Activated CD4-positive, alpha-beta T cell treated with anti-CD3 and anti-CD28 coated beads, Interleukin-2, amount 10 ng/mL, durations not matched to agents 24 days and 14 days (primary cell): ENCODE measurements around the gene GSK3B. TPM values are rescaled to one million over a fixed set of nuclear protein-coding genes. Genes with fewer than 3 reads are reported as not detected.

Source experiments
- DNase-seq: peaks from one replicate; pipeline ENCODE4 v3.0.0; 2022
- H3K27ac Mint-ChIP-seq: one replicate; pipeline ENCODE4 v1.8.0; 2022; ENCODE audit warnings: mild to moderate bottlenecking, mixed read lengths
- H3K27me3 Mint-ChIP-seq: one replicate; pipeline ENCODE4 v1.8.0; 2022; ENCODE audit warnings: mixed read lengths
- H3K36me3 Mint-ChIP-seq: one replicate; pipeline ENCODE4 v1.8.0; 2022; ENCODE audit warnings: low read depth, mild to moderate bottlenecking, mixed read lengths
- H3K4me1 Mint-ChIP-seq: one replicate; pipeline ENCODE4 v1.8.0; 2021; ENCODE audit warnings: mixed read lengths
- H3K4me3 Mint-ChIP-seq: one replicate; pipeline ENCODE4 v1.8.0; 2022; ENCODE audit warnings: mild to moderate bottlenecking, moderate library complexity, mixed read lengths
- H3K9me3 Mint-ChIP-seq: one replicate; pipeline ENCODE4 v1.8.0; 2021; ENCODE audit warnings: mixed read lengths
- intact Hi-C: fragments of 100-400 bp; cut with micrococcal nuclease; formaldehyde crosslinking; loops from one replicate; pipeline ENCODE4 v1.15.1; 2023
- total RNA-seq: library from RNA; stranded (reverse); gene quantifications from 2 replicates; pipeline ENCODE4 v1.2.3, GENCODE V29; 2022

GSK3B gene
- total RNA-seq, 1 donor from 2014 or later: 37.1 TPM

DNA sequence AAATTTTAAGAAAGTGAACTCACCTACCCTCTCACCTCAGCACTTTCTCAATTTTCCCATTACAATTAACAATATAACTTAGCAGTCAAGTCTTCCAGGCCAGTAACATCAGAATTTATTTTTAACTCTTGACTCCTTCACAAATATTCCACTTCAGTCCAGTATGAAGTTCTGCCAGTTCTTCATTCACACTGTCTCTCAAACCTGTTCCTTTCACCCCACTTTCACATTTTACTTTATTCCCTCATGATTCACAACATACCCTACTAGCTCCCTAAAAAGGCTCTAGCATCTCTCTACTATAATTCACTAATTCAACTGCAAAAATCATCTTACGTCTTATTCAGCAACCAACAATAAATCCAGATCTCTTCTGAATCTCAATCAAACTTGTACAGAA lies 3.8 kb downstream of the GSK3B start:
- no peaks in the 10 kb centered on the region for H3K9me3 Mint-ChIP-seq
- intact Hi-C loops: loop anchor here (5.0 to 10.0 kb wide), 5 partner anchors 278 to 796 kb away; partner anchors contain the start of genes ARHGAP31, CD80 and CFAP91
- H3K36me3 Mint-ChIP-seq: peaks cover 7% of the 10 kb centered on the region

DNA sequence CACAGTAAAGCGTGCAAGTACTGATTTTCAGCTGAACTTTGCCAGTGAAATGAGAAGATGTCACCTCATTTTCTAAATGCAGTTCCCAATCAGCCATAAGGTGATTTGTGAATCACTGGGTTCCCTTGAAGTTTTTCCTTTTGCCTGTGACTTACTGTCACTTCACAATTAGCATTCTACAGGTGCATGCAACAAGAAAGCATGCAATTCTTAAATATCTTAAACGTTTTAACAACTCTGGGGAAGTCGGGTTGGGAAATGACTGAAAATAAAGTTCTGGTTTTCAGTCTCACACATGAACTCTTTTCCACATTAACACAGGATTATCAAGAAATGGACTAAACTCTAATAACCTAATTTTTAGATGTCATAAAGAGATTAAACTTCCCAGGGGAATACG lies 5.2 kb downstream of the GSK3B start:
- Mint-ChIP-seq H3K4me1 (peaks cover 16% of the 10 kb centered on the region), H3K36me3 (peaks cover 7% of the 10 kb centered on the region), H3K9me3 (no peaks in the 10 kb centered on the region), H3K4me3 (peak overlapping the region; percentile 6), H3K27ac (no peak overlapping the region), H3K27me3 (no peaks in the 10 kb centered on the region)
- intact Hi-C loops: no loop called here
- no peak for DNase-seq

More for the DNA sequence above, 3.8 kb downstream of the GSK3B start:
- H3K4me1 Mint-ChIP-seq: peaks cover 16% of the 10 kb centered on the region
- H3K27ac Mint-ChIP-seq: no peak overlapping the region
- H3K4me3 Mint-ChIP-seq: no peak overlapping the region
- H3K27me3 Mint-ChIP-seq: no peaks in the 10 kb centered on the region
- DNase-seq: no peak

GRCh38 chr3:120088622-120089021 lies 5.6 kb downstream of the GSK3B start:
- H3K27ac Mint-ChIP-seq: no peak overlapping the region
- peaks cover 18% of the 10 kb centered on the region for H3K4me1 Mint-ChIP-seq
- H3K9me3 Mint-ChIP-seq: no peaks in the 10 kb centered on the region
- no peak overlapping the region for H3K4me3 Mint-ChIP-seq
- intact Hi-C loops: no loop called here
- DNase-seq: no peak
- H3K36me3 Mint-ChIP-seq: peaks cover 8% of the 10 kb centered on the region
- H3K27me3 Mint-ChIP-seq: no peaks in the 10 kb centered on the region

DNA sequence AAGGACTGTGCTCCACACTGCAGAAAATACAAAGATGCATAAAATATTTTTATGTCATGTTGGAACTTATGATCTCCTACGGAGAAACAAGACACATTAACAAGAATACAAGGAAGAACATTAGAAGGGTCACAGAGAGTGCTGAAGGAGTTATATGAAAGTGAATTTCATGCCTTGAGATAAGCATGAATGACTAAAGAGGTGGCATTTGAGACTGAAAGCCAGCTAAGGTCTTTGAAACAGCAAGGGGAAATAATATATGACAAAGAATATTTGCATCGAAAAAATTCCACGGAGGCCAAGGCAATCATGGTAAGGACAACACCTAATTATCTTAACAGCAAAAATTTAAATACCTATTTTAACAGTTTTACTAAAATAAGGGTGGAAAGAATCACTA lies 12.5 kb downstream of the GSK3B start:
- no peaks in the 10 kb centered on the region for H3K9me3 Mint-ChIP-seq
- peaks cover 22% of the 10 kb centered on the region for H3K36me3 Mint-ChIP-seq
- no peak overlapping the region for H3K4me3 Mint-ChIP-seq
- H3K27ac Mint-ChIP-seq: no peak overlapping the region
- peaks cover 27% of the 10 kb centered on the region for H3K4me1 Mint-ChIP-seq
- intact Hi-C loops: no loop called here
- DNase-seq: no peak
- no peaks in the 10 kb centered on the region for H3K27me3 Mint-ChIP-seq

GRCh38 chr3:120080836-120081235 lies 13.4 kb downstream of the GSK3B start:
- peaks cover 26% of the 10 kb centered on the region for H3K4me1 Mint-ChIP-seq
- no peak overlapping the region for H3K27ac Mint-ChIP-seq
- intact Hi-C loops: no loop called here

GRCh38 chr3:120077731-120078130 lies 16.5 kb downstream of the GSK3B start:
- DNase-seq: no peak
- peaks cover 35% of the 10 kb centered on the region for H3K36me3 Mint-ChIP-seq
- no peak overlapping the region for H3K27ac Mint-ChIP-seq
- H3K9me3 Mint-ChIP-seq: peaks cover 8% of the 10 kb centered on the region
- no peak overlapping the region for H3K4me3 Mint-ChIP-seq
- H3K27me3 Mint-ChIP-seq: no peaks in the 10 kb centered on the region
- peaks cover 28% of the 10 kb centered on the region for H3K4me1 Mint-ChIP-seq
- intact Hi-C loops: no loop called here

More at GRCh38 chr3:120080836-120081235, 13.4 kb downstream of the GSK3B start:
- H3K9me3 Mint-ChIP-seq: peaks cover 5% of the 10 kb centered on the region
- no peak for DNase-seq
- no peak overlapping the region for H3K4me3 Mint-ChIP-seq
- no peaks in the 10 kb centered on the region for H3K27me3 Mint-ChIP-seq
- H3K36me3 Mint-ChIP-seq: peaks cover 27% of the 10 kb centered on the region

- intact Hi-C loops: no loop called here
- H3K36me3 Mint-ChIP-seq: peaks cover 22% of the 10 kb centered on the region
- no peak overlapping the region for H3K27ac Mint-ChIP-seq
Measured at GRCh38 chr3:120072867-120073525, 21.3 kb downstream of the GSK3B start.

DNA sequence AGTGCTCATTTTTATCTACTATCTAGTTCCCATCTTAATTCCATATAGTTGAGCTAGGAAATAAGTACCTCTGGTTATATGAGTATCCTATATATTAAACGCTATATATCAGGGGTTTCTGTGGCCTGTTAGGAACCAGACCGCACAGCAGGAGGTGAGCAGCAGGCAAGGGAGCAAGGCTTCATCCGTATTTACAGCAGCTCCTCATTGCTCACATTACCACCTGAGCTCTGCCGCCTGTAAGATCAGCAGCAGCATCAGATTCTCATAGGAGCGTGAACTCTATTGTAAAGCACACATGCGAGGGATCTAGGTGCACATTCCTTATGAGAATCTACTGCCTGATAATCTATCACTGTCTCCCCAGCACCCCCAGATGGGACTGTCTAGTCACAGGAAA lies 23.0 kb downstream of the GSK3B start:
- Mint-ChIP-seq H3K36me3 (peaks cover 23% of the 10 kb centered on the region), H3K4me1 (peaks cover 19% of the 10 kb centered on the region)

More at GRCh38 chr3:120072867-120073525, 21.3 kb downstream of the GSK3B start:
- peaks cover 21% of the 10 kb centered on the region for H3K4me1 Mint-ChIP-seq
- no peaks in the 10 kb centered on the region for H3K27me3 Mint-ChIP-seq
- H3K4me3 Mint-ChIP-seq: no peak overlapping the region
- peaks cover 8% of the 10 kb centered on the region for H3K9me3 Mint-ChIP-seq
- no peak for DNase-seq

DNA sequence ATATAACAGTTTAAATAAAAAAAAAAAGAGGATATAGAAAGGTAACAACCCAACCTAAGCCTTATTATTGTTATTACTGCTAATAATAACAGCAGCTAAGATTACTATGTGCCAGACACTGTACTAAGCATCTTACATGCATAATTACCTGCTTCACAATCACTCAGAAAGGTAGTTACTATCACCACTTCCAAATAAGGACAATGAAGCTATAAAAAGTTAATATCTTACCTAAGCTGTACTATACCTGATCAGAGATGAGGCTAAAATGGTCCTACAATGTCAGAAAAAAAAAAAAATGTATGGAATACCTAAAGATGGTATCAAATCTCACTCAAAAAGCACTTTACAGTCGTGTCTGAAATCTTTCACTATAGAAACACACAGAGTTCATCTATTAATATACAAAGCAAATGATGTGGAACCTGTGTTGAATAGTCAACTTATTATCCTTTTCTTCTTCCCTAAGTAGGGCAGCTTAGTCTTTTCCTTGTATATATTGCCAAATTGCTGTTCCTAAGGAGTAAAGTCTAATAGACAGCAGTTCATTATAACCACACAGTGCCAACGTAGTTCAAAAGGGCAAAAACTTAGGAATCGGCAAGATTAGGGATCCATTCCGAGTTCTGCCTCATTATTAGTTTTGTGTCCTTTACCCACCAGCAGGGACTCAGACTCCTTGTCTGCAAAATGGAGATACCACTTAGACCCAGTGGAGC lies 23.8 kb downstream of the GSK3B start:
- DNase-seq: no peak
- Mint-ChIP-seq H3K27ac (no peak overlapping the region), H3K36me3 (peaks cover 18% of the 10 kb centered on the region), H3K9me3 (peaks cover 4% of the 10 kb centered on the region), H3K4me3 (no peak overlapping the region), H3K4me1 (peaks cover 16% of the 10 kb centered on the region), H3K27me3 (no peaks in the 10 kb centered on the region)
- intact Hi-C loops: no loop called here

More for the DNA sequence above, 23.0 kb downstream of the GSK3B start:
- no peak overlapping the region for H3K4me3 Mint-ChIP-seq
- H3K27ac Mint-ChIP-seq: no peak overlapping the region
- H3K27me3 Mint-ChIP-seq: no peaks in the 10 kb centered on the region
- peaks cover 8% of the 10 kb centered on the region for H3K9me3 Mint-ChIP-seq
- intact Hi-C loops: no loop called here
- DNase-seq: no peak

GRCh38 chr3:120067083-120067482 lies 27.2 kb downstream of the GSK3B start:
- intact Hi-C loops: no loop called here
- DNase-seq: no peak
- Mint-ChIP-seq H3K36me3 (peaks cover 18% of the 10 kb centered on the region), H3K27me3 (no peaks in the 10 kb centered on the region), H3K4me1 (peaks cover 7% of the 10 kb centered on the region), H3K9me3 (peaks cover 4% of the 10 kb centered on the region), H3K27ac (no peak overlapping the region), H3K4me3 (no peak overlapping the region)

- Mint-ChIP-seq H3K4me1 (peaks cover 5% of the 10 kb centered on the region), H3K36me3 (peaks cover 18% of the 10 kb centered on the region), H3K9me3 (peaks cover 4% of the 10 kb centered on the region), H3K4me3 (no peak overlapping the region), H3K27ac (no peak overlapping the region), H3K27me3 (no peaks in the 10 kb centered on the region)
- intact Hi-C loops: no loop called here
- no peak for DNase-seq
Measured at GRCh38 chr3:120066634-120067033, 27.6 kb downstream of the GSK3B start.

GRCh38 chr3:120064641-120065040 lies 29.6 kb downstream of the GSK3B start:
- peaks cover 7% of the 10 kb centered on the region for H3K4me1 Mint-ChIP-seq
- H3K27ac Mint-ChIP-seq: no peak overlapping the region
- peaks cover 18% of the 10 kb centered on the region for H3K36me3 Mint-ChIP-seq
- DNase-seq: no peak
- no peak overlapping the region for H3K4me3 Mint-ChIP-seq
- H3K27me3 Mint-ChIP-seq: no peaks in the 10 kb centered on the region
- peaks cover 4% of the 10 kb centered on the region for H3K9me3 Mint-ChIP-seq
- intact Hi-C loops: no loop called here

DNA sequence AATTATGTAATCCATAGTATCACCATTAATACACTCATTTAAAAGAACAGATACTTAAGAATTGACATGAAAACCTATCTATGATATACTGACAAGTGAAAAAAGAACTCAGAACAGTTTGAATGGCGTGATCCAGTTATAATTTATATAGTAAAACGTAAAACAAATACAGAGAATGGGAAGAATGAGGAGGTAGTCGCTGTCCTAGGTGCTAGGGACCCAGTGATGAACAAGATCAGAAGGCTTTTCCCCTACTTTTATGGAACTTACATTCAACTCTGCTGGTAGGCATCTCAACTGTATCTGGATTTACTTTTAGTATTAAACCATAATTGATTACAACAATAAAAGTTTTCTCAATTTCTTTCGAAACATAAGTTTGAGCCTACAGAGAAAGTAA lies 31.8 kb downstream of the GSK3B start:
- H3K9me3 Mint-ChIP-seq: peaks cover 4% of the 10 kb centered on the region
- peaks cover 16% of the 10 kb centered on the region for H3K36me3 Mint-ChIP-seq
- intact Hi-C loops: no loop called here
- no peak overlapping the region for H3K4me3 Mint-ChIP-seq
- no peak for DNase-seq
- H3K4me1 Mint-ChIP-seq: peaks cover 10% of the 10 kb centered on the region
- H3K27ac Mint-ChIP-seq: no peak overlapping the region
- no peaks in the 10 kb centered on the region for H3K27me3 Mint-ChIP-seq

DNA sequence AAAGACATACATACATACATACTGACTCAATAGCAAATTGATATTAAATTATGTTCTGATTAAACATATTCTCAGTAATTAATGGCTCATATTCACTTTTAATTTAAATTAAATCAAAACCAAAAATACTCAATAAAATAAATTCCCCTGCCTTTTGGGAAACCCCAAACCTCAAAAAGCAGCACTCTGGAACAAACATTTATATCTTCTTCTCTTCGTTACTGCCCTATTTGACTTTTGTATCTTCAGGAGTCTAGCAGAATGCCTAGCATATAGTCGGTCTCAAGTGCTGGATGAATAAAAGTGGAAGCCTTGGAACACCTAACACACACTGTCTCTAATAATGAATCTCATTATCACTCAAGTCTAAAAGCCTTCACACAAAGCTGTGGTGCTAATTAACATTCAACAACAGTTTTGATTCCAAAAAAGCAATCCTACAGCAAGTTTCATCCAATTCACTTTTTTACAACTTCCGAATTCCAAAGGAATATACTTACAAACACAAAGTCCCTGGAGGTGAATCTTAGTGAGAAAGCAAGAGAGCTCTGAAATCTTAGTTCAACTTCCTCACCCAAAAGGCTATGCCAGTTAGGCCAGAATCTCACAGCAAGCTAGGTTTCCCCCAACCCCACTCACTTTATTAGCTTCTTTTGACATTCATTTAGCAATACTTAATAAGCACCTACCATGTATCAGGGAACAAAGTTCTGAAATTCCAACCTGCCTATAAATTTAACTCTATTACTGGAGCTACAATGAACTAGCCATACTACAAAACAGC lies 35.0 kb downstream of the GSK3B start:
- H3K4me1 Mint-ChIP-seq: peaks cover 16% of the 10 kb centered on the region
- H3K27ac Mint-ChIP-seq: no peak overlapping the region
- no peaks in the 10 kb centered on the region for H3K27me3 Mint-ChIP-seq
- no peak for DNase-seq
- intact Hi-C loops: no loop called here
- no peak overlapping the region for H3K4me3 Mint-ChIP-seq
- peaks cover 15% of the 10 kb centered on the region for H3K36me3 Mint-ChIP-seq
- H3K9me3 Mint-ChIP-seq: peaks cover 7% of the 10 kb centered on the region
